AG10803 (cell line): ENCODE data around the gene PPP1R9A.

ENCODE experiments used
- DNase-seq: peaks from one replicate; pipeline ENCODE4 v3.0.0; 2010; ENCODE audit warnings: low read depth
- H3K4me3 ChIP-seq: 2 replicates; pipeline ENCODE4 v1.5.1; 2011; ENCODE audit warnings: mild to moderate bottlenecking, low read length, control low read depth
- TF ChIP-seq, protein P1 (sequence below): conservative IDR thresholded peaks from 2 replicates; pipeline ENCODE4 v1.5.1; 2011; ENCODE audit warnings: mild to moderate bottlenecking, low read length, control low read depth, inconsistent platforms

The PPP1R9A gene

DNA sequence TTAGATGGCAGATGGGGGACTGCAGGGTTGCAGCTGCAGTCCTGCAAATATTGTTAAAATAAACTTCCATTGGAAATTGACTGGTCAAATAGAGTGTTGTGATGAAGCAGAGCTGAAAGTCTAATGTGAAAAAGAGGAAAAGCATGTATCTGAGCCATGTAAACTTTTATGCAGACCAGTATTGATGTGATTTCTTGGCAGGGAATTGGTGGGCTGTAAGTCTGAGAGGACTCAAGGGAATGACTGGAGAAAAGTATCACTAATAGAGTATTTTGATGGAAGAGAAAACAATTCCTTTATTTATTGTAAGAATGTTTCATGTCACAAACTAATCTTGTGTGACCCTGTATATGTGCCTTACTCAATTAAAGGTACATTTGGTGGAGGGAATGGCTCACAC, 155.5 kb downstream of the PPP1R9A start:
- no peak for DNase-seq
- no peak overlapping the region for H3K4me3 ChIP-seq
- TF ChIP-seq, protein P1, sequence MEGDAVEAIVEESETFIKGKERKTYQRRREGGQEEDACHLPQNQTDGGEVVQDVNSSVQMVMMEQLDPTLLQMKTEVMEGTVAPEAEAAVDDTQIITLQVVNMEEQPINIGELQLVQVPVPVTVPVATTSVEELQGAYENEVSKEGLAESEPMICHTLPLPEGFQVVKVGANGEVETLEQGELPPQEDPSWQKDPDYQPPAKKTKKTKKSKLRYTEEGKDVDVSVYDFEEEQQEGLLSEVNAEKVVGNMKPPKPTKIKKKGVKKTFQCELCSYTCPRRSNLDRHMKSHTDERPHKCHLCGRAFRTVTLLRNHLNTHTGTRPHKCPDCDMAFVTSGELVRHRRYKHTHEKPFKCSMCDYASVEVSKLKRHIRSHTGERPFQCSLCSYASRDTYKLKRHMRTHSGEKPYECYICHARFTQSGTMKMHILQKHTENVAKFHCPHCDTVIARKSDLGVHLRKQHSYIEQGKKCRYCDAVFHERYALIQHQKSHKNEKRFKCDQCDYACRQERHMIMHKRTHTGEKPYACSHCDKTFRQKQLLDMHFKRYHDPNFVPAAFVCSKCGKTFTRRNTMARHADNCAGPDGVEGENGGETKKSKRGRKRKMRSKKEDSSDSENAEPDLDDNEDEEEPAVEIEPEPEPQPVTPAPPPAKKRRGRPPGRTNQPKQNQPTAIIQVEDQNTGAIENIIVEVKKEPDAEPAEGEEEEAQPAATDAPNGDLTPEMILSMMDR = no peak

DNA sequence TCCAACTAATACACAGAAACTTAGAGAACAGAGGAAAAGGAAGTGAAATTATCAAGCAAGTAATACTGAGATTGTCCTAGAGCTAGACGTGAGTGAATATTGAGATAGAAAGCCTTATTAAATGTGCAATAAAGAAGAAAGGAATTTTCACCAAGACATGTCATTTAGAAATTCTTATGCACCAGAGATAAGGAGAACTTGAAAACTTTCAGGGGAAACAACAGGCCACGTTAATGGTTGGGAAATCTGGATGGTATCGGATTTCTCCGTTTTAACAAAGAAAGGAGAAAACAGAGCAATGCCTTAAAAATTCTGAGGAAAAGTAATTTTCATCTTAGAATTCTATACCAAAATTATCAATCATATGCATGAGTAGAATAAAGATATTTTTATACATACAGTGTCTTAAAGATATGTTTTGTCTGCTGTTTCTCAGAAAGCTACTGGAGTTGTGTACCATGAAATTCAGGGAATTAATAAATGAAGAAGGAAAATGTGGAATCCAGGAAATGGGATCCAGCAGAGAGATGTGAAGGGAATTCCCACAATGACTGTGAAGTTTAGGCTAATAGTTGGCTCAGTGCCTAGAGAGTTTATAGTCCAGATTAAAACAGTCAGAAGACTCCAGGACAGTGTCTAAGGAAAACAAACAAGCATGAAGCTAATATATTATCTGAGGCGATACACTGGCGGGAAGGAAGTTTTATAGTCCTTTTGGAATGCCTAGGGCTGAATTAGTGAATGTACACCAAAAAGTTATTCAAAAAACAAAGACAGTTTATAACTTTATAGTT, 159.5 kb downstream of the PPP1R9A start:
- H3K4me3 ChIP-seq = no peak overlapping the region
- TF ChIP-seq, protein P1 = no peak
- DNase-seq = no peak

DNA sequence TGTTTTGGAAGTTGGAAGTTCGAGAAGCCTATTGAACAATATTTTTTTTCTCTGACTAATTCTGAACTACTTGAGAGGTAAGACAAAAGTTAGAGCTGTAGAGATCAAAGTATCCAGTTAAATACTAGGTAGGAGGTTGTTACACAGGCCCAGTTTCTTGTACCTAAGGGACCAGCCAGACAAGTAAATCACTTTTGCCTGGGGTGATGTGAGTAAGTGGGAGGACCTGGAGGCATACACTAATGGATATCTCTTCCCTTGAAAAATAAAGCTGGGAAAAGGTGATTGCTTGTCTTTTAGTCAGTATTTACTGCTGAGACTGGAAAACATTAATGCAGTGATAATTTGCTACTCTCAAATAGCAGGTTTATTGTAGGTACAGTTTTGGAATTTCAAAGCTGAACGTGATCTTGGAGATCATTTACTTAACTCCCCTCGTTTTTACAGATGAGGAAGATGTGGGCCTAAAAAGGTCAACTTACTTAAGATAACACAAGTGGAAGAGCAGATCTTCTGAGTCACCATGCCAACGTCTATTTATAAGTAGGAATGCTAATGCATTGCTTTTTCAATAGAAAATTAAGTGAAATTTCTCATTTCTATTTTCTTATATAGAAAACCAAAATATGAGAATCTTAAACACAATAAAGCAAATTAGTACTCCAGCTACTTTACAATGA, 181.3 kb downstream of the PPP1R9A start:
- no peak for DNase-seq
- no peak overlapping the region for H3K4me3 ChIP-seq
- TF ChIP-seq, protein P1 = no peak

DNA sequence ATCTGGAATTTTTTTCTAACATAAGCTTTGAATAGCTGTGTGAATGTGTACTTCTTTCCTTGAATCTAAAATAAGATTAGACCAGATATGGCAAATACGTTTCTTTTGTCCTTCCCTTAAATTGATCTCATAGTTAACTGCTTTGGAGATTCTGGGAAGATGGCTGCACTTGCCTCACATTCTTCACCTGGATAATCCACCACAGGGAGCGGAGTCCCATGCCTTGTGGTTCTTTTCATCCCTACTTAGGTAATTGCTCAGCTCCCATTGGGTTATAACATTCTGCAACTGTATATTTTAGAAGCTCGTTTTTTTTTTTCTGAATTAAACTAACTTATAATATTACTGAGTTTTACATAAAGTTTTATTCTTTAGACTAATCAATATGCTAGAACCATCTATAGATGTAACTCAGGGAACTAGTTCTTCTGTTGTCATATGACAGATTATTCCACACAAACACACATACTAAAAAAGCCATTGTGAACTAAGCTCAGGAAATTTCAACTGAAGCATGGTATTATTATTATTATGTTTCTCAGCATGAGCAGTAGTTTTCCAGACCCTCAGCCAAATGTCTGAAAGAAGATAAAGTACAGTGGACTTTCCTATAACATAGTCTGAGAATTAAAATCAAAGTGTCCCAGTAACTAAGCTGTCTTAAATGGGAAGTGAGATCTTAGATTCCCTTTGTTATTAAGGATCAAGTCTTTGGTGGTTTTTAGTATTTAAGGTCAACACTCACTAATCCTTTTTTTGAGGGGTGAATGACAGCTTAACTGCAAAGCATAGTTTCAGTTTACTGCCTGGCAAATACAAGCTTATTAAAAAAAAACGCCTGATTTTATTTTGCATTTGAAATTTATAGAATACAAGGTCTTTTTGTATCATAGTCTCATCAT, 182.3 kb downstream of the PPP1R9A start:
- H3K4me3 ChIP-seq = no peak overlapping the region
- no peak for DNase-seq
- TF ChIP-seq, protein P1 = no peak

DNA sequence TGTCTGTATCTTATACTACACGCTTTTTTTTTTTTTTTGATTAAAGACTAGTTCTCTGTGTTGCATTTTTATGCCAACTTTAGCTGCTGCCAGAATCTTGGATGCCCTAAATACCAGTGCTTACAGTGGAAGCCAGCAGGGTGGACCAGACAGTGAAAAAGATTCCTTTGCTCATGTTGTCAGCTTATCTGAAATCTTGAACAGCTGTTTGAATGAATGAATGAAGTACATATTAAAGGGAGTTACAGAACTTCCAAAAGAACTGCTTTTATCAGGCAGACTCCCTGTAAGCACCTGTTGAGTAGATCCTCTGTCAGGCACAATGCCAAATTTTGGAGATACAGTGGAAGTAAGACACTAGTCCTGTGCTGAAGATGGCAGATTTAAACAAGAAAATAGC, 184.9 kb downstream of the PPP1R9A start:
- DNase-seq = no peak
- H3K4me3 ChIP-seq = no peak overlapping the region

DNA sequence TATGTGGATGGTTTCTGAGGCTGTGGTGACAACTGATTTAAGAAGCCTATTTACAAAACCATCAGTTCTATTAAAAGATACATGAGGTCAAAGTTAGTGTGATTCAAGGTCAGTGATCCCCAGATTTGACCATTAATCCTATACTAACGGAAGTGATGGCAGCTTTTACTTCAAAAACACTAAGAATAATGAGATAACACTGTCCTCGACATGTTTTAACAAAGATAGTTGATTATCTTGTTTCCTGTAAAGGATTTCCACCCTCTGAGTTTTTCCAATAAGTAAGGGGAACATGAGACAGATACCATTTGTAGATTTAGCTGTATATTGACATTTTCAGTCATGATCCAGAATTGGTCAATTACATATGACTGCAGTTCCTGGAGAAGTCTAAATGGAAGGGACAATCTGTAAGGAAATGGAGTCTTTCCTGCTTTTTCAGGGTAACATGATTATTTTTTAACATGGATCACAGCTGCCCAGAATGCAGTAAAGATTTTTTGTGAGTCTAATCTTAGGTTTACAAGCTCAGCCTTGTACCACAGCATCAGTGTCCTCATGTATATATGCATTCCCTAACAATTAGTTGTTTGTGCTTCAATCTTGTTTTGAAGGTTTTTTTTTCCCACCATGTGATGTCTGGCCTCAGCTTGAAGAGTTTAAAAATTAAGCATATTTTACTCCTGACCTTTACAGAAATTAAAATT, 188.0 kb downstream of the PPP1R9A start:
- TF ChIP-seq, protein P1 = no peak
- no peak for DNase-seq
- no peak overlapping the region for H3K4me3 ChIP-seq

More for the DNA sequence above, 184.9 kb downstream of the PPP1R9A start:
- TF ChIP-seq, protein P1 = no peak
